Measurements from ENCODE around the gene CKS2.

Gene CKS2

GRCh38 chr9:89309608-89310474 lies 1.2 kb upstream of the CKS2 start:
- TF ChIP-seq MYC (IDR thresholded peaks at IDR 0.05; ENCODE audit: low read depth, low read length) (no peak), MAX (IDR thresholded peaks at IDR 0.05; ENCODE audit: low read depth, low read length) (peak; percentile 32; the same call in 1 of the 2 replicates), POLR2A (IDR thresholded peaks at IDR 0.05; ENCODE audit: extremely low read depth, insufficient read length) (peak; percentile 21)
- peak overlapping the region; percentile 86 for H3K4me3 ChIP-seq (ENCODE audit: low read depth, low read length)
- peak; percentile 30 for DNase-seq (ENCODE audit: low read depth)

DNA sequence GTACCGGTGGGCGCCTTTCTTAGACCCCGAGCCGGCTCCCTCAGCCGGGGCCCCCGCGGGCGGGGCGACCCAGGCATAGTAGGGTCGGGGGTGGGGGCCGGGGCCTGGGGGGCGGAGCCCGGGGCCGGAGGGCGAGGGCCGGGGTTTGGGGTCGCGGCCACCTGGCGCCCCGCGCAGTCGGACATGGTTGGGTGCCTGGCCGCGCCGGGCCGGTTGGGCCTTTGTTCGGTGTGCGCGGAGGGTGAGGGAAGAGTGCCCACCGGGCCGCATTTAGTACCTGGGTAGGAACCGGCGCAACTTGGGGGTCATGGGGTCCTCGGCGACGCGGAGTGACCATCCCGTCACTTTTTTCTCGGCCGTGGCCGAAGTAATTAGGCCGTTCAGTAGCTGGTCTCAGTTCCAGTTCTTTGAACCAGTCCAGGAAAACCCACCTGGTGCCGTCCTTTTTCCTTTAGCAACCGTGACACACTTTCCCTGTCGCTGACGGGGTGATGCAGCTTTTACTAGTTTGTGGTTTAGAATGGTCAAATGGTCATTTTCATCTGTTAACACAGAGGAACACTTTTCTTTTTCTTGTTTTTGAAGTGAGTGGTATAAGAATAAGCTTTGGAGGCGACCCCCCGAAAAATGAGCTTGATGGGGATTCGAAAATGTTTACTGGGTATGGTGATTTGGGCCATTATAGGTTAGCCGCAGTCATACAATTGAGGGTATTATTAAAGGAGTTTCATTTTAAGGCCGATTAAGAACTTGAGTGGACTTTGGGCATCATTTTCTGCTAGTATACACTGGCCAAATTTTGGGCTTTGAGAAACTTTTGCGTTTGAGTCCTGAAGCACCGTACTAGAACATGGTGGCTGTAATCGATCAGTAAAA lies 589 bp downstream of the CKS2 start:
- TF ChIP-seq MAX (IDR thresholded peaks at IDR 0.05; ENCODE audit: low read depth, low read length): no peak
- TF ChIP-seq POLR2A (IDR thresholded peaks at IDR 0.05; ENCODE audit: extremely low read depth, insufficient read length): no peak
- TF ChIP-seq MYC (IDR thresholded peaks at IDR 0.05; ENCODE audit: low read depth, low read length): no peak
- TF ChIP-seq CTCF (IDR thresholded peaks at IDR 0.05; ENCODE audit: low read depth, low read length): no peak
- peak; percentile 15 for DNase-seq (ENCODE audit: low read depth)
- H3K4me3 ChIP-seq (ENCODE audit: low read depth, low read length): peak overlapping the region; percentile 94

DNA sequence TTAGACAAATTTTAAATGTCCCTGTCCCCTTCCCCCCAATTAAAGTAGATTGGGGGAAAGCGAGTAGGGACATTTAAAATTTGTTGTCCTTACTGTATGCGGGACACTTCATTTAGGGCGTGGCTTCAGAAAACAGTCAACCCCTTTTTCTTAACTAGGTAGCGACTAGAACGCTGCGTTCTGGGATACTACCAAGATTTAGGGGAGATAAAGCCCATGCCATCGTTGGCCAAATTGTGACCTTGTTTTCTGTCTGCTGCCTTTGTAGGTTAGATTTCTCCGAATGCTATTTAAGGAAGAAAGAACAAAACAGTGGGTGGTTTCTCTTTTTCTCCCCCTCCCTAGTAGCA lies 1.2 kb downstream of the CKS2 start:
- DNase-seq (ENCODE audit: low read depth): peak; percentile 57
- TF ChIP-seq MAX (IDR thresholded peaks at IDR 0.05; ENCODE audit: low read depth, low read length): no peak
- no peak for TF ChIP-seq MYC (IDR thresholded peaks at IDR 0.05; ENCODE audit: low read depth, low read length)
- no peak for TF ChIP-seq CTCF (IDR thresholded peaks at IDR 0.05; ENCODE audit: low read depth, low read length)
- TF ChIP-seq POLR2A (IDR thresholded peaks at IDR 0.05; ENCODE audit: extremely low read depth, insufficient read length): no peak
- H3K4me3 ChIP-seq (ENCODE audit: low read depth, low read length): peak overlapping the region; percentile 94

- peak overlapping the region; percentile 94 for H3K4me3 ChIP-seq (ENCODE audit: low read depth, low read length)
Observed at GRCh38 chr9:89313842-89314241, 2.8 kb downstream of the CKS2 start.

GRCh38 chr9:89314955-89315354 lies 4.0 kb downstream of the CKS2 start:
- TF ChIP-seq POLR2A (IDR thresholded peaks at IDR 0.05; ENCODE audit: extremely low read depth, insufficient read length) (no peak), CTCF (IDR thresholded peaks at IDR 0.05; ENCODE audit: low read depth, low read length) (no peak), MYC (IDR thresholded peaks at IDR 0.05; ENCODE audit: low read depth, low read length) (no peak), MAX (IDR thresholded peaks at IDR 0.05; ENCODE audit: low read depth, low read length) (no peak)
- DNase-seq (ENCODE audit: low read depth): no peak
- H3K4me3 ChIP-seq (ENCODE audit: low read depth, low read length): peak overlapping the region; percentile 94

More at GRCh38 chr9:89313842-89314241, 2.8 kb downstream of the CKS2 start:
- DNase-seq (ENCODE audit: low read depth): peak; percentile 31
- TF ChIP-seq POLR2A (IDR thresholded peaks at IDR 0.05; ENCODE audit: extremely low read depth, insufficient read length) (no peak), MYC (IDR thresholded peaks at IDR 0.05; ENCODE audit: low read depth, low read length) (no peak), CTCF (IDR thresholded peaks at IDR 0.05; ENCODE audit: low read depth, low read length) (no peak), MAX (IDR thresholded peaks at IDR 0.05; ENCODE audit: low read depth, low read length) (no peak)
